Testis (tissue), 2 donors: Measurements from ENCODE around the gene CLSTN1.

Experiments
- CTCF ChIP-seq, 3 experiments: fragments of 450-650 bp in 2 of 3; fragments of 200-600 bp in 1 of 3; sonication (generic) in 1 of 3; IDR thresholded peaks; one replicate each; pipeline ENCODE4 v1.5.1; 2016 to 2019; ENCODE audit warnings: antibody characterized with exemption in 3 of 3, mild to moderate bottlenecking in 2 of 3, moderate library complexity in 1 of 3
- POLR2A ChIP-seq: fragments of 450-650 bp; IDR thresholded peaks from one replicate; pipeline ENCODE4 v1.6.1; 2017; ENCODE audit warnings: antibody characterized with exemption, mild to moderate bottlenecking, moderate library complexity

DNA sequence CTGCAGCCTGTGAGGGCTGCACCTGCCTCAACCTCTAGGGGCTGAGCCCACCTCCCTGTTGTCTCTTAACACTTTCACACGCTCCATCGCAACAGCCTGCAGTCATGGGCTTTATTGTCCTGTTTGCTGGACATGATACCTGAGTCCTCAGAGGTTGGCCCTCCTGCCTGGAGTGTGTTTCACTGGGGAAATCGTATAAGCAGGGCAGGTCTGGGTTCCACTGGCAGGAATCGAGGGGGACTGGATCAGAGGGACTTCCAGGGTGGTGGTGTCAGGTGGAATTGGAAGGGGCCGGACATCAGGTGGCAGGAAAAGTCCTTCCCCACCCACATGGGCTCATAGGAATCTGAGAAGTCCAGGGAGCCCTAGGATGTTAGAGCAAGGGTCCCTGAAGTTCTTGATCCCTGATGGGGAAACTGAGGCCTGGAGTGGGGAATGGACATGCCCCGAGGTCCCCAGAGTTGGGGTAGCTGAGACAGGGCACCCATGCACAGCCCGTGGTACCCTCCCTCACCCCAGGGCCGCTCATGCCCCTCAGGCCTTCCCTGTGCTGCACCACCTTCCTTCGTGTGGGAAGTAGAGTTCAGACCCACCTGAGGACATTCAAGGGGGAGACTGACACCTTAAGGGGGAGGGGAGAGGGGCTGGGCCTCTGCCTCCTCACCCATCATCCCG is 105.6 kb downstream of the CLSTN1 start:
- no peak for TF ChIP-seq CTCF (IDR thresholded peaks at IDR 0.05)
- TF ChIP-seq POLR2A = no peak
